Measurements from ENCODE around the gene HIPK2.

GRCh38 chr7:139713526-139714162 is 64.2 kb downstream of the HIPK2 start:
- TF ChIP-seq CTCF (IDR thresholded peaks at IDR 0.05) (no peak), SMC3 (IDR thresholded peaks at IDR 0.05) (no peak), RAD21 (conservative IDR thresholded peaks at IDR 0.05 in 1 of 2, IDR thresholded peaks at IDR 0.05 in 1 of 2) (no peak), EHMT2 (IDR thresholded peaks at IDR 0.05; ENCODE audit: low read depth) (no peak), EP300 (IDR thresholded peaks at IDR 0.05) (no peak), POLR2A (IDR thresholded peaks at IDR 0.05; ENCODE audit: low read length) (no peak), RFX5 (IDR thresholded peaks at IDR 0.05) (no peak), PHF8 (IDR thresholded peaks at IDR 0.05; ENCODE audit: borderline replicate concordance, low read depth) (no peak), MAX (IDR thresholded peaks at IDR 0.05) (no peak), MYC (IDR thresholded peaks at IDR 0.05; ENCODE audit: borderline replicate concordance, low read length) (no peak)

All from A549 (cell line).